ENCODE measurements around the gene DSN1. TPM values are rescaled to one million over a fixed set of nuclear protein-coding genes. Genes with fewer than 3 reads are reported as not detected.
A peak's percentile ranks its signal among the peaks of the same experiment; 100 is the strongest.

DSN1 gene
- total and polyA plus RNA-seq, 8 donors = 1.3 to 18.9 (median 8.0) TPM

DNA sequence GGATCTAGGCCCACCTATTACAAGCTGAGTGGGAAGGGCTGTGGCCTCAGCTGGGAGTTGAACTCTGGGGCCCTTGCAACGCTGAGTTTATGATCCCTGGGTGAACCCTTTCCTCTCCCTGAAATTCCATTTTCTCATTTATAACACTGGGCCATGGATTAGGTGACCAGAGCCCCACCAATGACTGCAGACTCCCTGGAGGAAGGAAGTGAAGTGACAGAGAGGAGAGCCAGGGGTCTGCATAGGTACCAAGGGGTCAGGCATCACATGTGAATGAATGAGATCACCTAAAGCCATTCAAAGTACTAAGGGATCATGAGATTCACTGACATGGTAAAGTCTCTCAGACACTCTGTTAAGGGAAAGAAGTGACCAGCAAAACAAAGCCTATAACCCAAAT is 46.5 kb upstream of the DSN1 start:
- Histone ChIP-seq H3K4me3 (no peak overlapping the region), H3K9me3 (no peaks in the 10 kb centered on the region), H3K4me1 (peaks cover 20 to 64% (median 54%) of the 10 kb centered on the region in 4 donors), H3K27ac (peak overlapping the region; percentile 63 to 80 (median 74)), H3K27me3 (no peaks in the 10 kb centered on the region), H3K36me3 (peaks cover 9 to 41% (median 31%) of the 10 kb centered on the region in 4 donors)
- TF ChIP-seq CTCF (IDR thresholded peaks at IDR 0.05) (no peak), EP300 (IDR thresholded peaks at IDR 0.05) (no peak), POLR2A (IDR thresholded peaks at IDR 0.05) (no peak), POLR2AphosphoS5 (IDR thresholded peaks at IDR 0.05) (no peak)
- intact Hi-C loops (cut with DNase I; ENCODE audit: low total_unique reads) = no loop called here
- 14 to 60% (median 25%) methylated on average over 1 of the region's 1 CpG for WGBS, 5 donors
- no peak for DNase-seq

- no peaks in the 10 kb centered on the region for H3K9me3 ChIP-seq
- intact Hi-C loops (cut with DNase I; ENCODE audit: low total_unique reads) = no loop called here
- peak overlapping the region; percentile 63 to 80 (median 74) for H3K27ac ChIP-seq
- WGBS, 5 donors = 17 to 46% (median 21%) methylated on average over 5 of the region's 5 CpGs
- peaks cover 13 to 42% (median 34%) of the 10 kb centered on the region in 4 donors for H3K36me3 ChIP-seq
- peaks cover 20 to 62% (median 54%) of the 10 kb centered on the region in 4 donors for H3K4me1 ChIP-seq
- no peak overlapping the region for H3K4me3 ChIP-seq
- DNase-seq = peak; percentile 43 to 75
- TF ChIP-seq EP300 (IDR thresholded peaks at IDR 0.05) (no peak), POLR2A (IDR thresholded peaks at IDR 0.05) (no peak), CTCF (IDR thresholded peaks at IDR 0.05) (peak in 1 of 7 experiments; percentile 20)
- H3K27me3 ChIP-seq = no peaks in the 10 kb centered on the region
These were observed 46.1 kb upstream of the DSN1 start for GRCh38 chr20:36819659-36820058.

DNA sequence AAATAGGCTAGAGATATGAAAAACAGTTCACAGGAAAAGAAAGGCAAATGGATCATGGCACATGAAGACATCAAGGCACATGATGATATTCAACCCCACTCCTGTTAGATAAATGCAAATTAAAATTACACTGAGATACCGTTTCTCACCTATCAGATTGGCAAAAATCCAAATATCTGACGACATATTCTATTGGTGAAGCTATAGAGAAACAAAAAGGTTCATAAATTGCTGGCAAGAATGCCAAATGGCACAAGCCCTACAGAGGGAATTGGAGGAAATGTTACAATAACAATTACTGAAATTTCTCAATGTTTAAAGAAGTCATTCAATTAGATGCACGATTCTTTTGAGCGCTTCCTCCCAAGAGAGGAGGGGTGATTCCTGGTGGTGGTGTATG is 45.3 kb upstream of the DSN1 start:
- whole genome bisulfite sequencing, 5 donors = 50 to 65% (median 56%) methylated on average over 4 of the region's 4 CpGs
- TF ChIP-seq CTCF (IDR thresholded peaks at IDR 0.05) (no peak), POLR2A (IDR thresholded peaks at IDR 0.05) (no peak), EP300 (IDR thresholded peaks at IDR 0.05) (no peak), POLR2AphosphoS5 (IDR thresholded peaks at IDR 0.05) (no peak)
- Histone ChIP-seq H3K27me3 (no peaks in the 10 kb centered on the region), H3K4me3 (no peak overlapping the region), H3K36me3 (peaks cover 13 to 40% (median 38%) of the 10 kb centered on the region in 4 donors), H3K9me3 (no peaks in the 10 kb centered on the region), H3K4me1 (peaks cover 24 to 65% (median 51%) of the 10 kb centered on the region in 4 donors), H3K27ac (peak overlapping the region in 3 of 5 donors; percentile 63 to 80 (median 78))
- no peak for DNase-seq
- intact Hi-C loops (cut with DNase I; ENCODE audit: low total_unique reads) = no loop called here

GRCh38 chr20:36818185-36818584 is 44.6 kb upstream of the DSN1 start:
- intact Hi-C loops (cut with DNase I; ENCODE audit: low total_unique reads) = no loop called here
- 85 to 100% (median 90%) methylated on average over 1 of the region's 1 CpG for WGBS, 5 donors
- Histone ChIP-seq H3K4me3 (no peak overlapping the region), H3K36me3 (peaks cover 13 to 43% (median 37%) of the 10 kb centered on the region in 4 donors), H3K27ac (peak overlapping the region in 1 of 5 donors; percentile 80), H3K4me1 (peaks cover 26 to 65% (median 44%) of the 10 kb centered on the region in 4 donors), H3K9me3 (no peaks in the 10 kb centered on the region), H3K27me3 (no peaks in the 10 kb centered on the region)
- TF ChIP-seq POLR2A (IDR thresholded peaks at IDR 0.05) (no peak), CTCF (IDR thresholded peaks at IDR 0.05) (no peak), EP300 (IDR thresholded peaks at IDR 0.05) (no peak), POLR2AphosphoS5 (IDR thresholded peaks at IDR 0.05) (no peak)
- no peak for DNase-seq

Data from stomach (tissue), 9 donors.